H9 (cell line): ENCODE results near the gene STK11. TPM values are rescaled to one million over a fixed set of nuclear protein-coding genes. Genes with fewer than 3 reads are reported as not detected.

Experiments used
- DNase-seq: peaks from one replicate; pipeline ENCODE4 v3.0.0-alpha.2; 2017
- H2AFZ ChIP-seq: one replicate; pipeline ENCODE4 v1.6.1; 2013; ENCODE audit warnings: mild to moderate bottlenecking, low read length, control low read depth, moderate library complexity
- H2AK5ac ChIP-seq: 2 replicates; pipeline ENCODE4 v1.6.1; 2013; ENCODE audit warnings: low read length, control low read depth, mixed read lengths; ENCODE audit not compliant: insufficient read length
- H2BK120ac ChIP-seq: one replicate; pipeline ENCODE4 v1.6.1; 2013; ENCODE audit warnings: low read depth, mild to moderate bottlenecking, low read length, control low read depth, inconsistent platforms; ENCODE audit not compliant: poor library complexity, severe bottlenecking
- H2BK12ac ChIP-seq: 2 replicates; pipeline ENCODE4 v1.6.1; 2013; ENCODE audit warnings: low read length, control low read depth, mixed read lengths, low read depth; ENCODE audit not compliant: insufficient read length
- H2BK15ac ChIP-seq: 2 replicates; pipeline ENCODE4 v1.6.1; 2013; ENCODE audit warnings: low read depth, low read length, control low read depth
- H2BK20ac ChIP-seq: one replicate; pipeline ENCODE4 v1.6.1; 2013; ENCODE audit warnings: low read depth, mild to moderate bottlenecking, low read length, control low read depth, inconsistent platforms; ENCODE audit not compliant: poor library complexity, severe bottlenecking
- H2BK5ac ChIP-seq: 2 replicates; pipeline ENCODE4 v1.6.1; 2013; ENCODE audit warnings: low read length, control low read depth, mixed read lengths; ENCODE audit not compliant: insufficient read length
- H3K14ac ChIP-seq: 2 replicates; pipeline ENCODE4 v1.6.1; 2013; ENCODE audit warnings: low read length, control low read depth; ENCODE audit not compliant: insufficient read depth
- H3K18ac ChIP-seq: 2 replicates; pipeline ENCODE4 v1.6.1; 2013; ENCODE audit warnings: low read depth, mild to moderate bottlenecking, mixed read lengths, low read length, control low read depth; ENCODE audit not compliant: insufficient read length
- H3K23ac ChIP-seq: 2 replicates; pipeline ENCODE4 v1.6.1; 2013; ENCODE audit warnings: low read length, control low read depth, mixed read lengths, low read depth; ENCODE audit not compliant: insufficient read length
- H3K23me2 ChIP-seq: 2 replicates; pipeline ENCODE4 v1.6.1; 2013; ENCODE audit warnings: low read depth, mild to moderate bottlenecking, mixed read lengths, low read length, control low read depth; ENCODE audit not compliant: insufficient read length, poor library complexity, severe bottlenecking
- H3K27ac ChIP-seq: 2 replicates; pipeline ENCODE4 v1.5.1; 2013; ENCODE audit warnings: low read length, control low read depth, mixed read lengths, low read depth; ENCODE audit not compliant: insufficient read length
- H3K27me3 ChIP-seq: 2 replicates; pipeline ENCODE4 v1.6.1; 2013; ENCODE audit warnings: low read length, control low read depth, inconsistent platforms; ENCODE audit not compliant: insufficient read depth
- H3K4ac ChIP-seq: 2 replicates; pipeline ENCODE4 v1.6.1; 2013; ENCODE audit warnings: low read depth, mild to moderate bottlenecking, control low read depth, inconsistent platforms, low read length, moderate library complexity
- H3K4me1 ChIP-seq: 2 replicates; pipeline ENCODE4 v1.6.1; 2013; ENCODE audit warnings: low read length, control low read depth, inconsistent platforms; ENCODE audit not compliant: insufficient read depth
- H3K4me2 ChIP-seq: 2 replicates; pipeline ENCODE4 v1.6.1; 2013; ENCODE audit warnings: low read length, control low read depth, mixed read lengths; ENCODE audit not compliant: insufficient read length, insufficient read depth
- H3K56ac ChIP-seq: 2 replicates; pipeline ENCODE4 v1.6.1; 2013; ENCODE audit warnings: low read depth, mild to moderate bottlenecking, mixed read lengths, low read length, control low read depth; ENCODE audit not compliant: insufficient read length
- H3K79me1 ChIP-seq: 2 replicates; pipeline ENCODE4 v1.6.1; 2013; ENCODE audit warnings: low read depth, mild to moderate bottlenecking, moderate library complexity, low read length, control low read depth, inconsistent platforms; ENCODE audit not compliant: insufficient read depth, poor library complexity, severe bottlenecking
- H3K79me2 ChIP-seq: 2 replicates; pipeline ENCODE4 v1.6.1; 2013; ENCODE audit warnings: low read length, control low read depth, inconsistent platforms; ENCODE audit not compliant: insufficient read depth
- H3K9ac ChIP-seq: 2 replicates; pipeline ENCODE4 v1.6.1; 2013; ENCODE audit warnings: low read length, control low read depth, mixed read lengths; ENCODE audit not compliant: insufficient read length; ENCODE audit errors: extremely low read depth
- H3K9me3 ChIP-seq: one replicate; pipeline ENCODE4 v1.6.1; 2013; ENCODE audit warnings: low read depth, low read length, inconsistent platforms; ENCODE audit not compliant: control insufficient read depth
- H3T11ph ChIP-seq: one replicate; pipeline ENCODE4 v1.6.1; 2013; ENCODE audit warnings: mild to moderate bottlenecking, low read length, control low read depth, inconsistent platforms
- H4K20me1 ChIP-seq: one replicate; pipeline ENCODE4 v1.6.1; 2013; ENCODE audit not compliant: control insufficient read depth, insufficient read length, insufficient read depth
- H4K5ac ChIP-seq: 2 replicates; pipeline ENCODE4 v1.6.1; 2013; ENCODE audit warnings: low read depth, mild to moderate bottlenecking, mixed read lengths, low read length, control low read depth; ENCODE audit not compliant: insufficient read length
- H4K8ac ChIP-seq: replicated peaks from 2 replicates; pipeline ENCODE4 v1.6.1; 2013; ENCODE audit warnings: low read length, control low read depth, mixed read lengths, low read depth; ENCODE audit not compliant: insufficient read length
- H4K91ac ChIP-seq: 2 replicates; pipeline ENCODE4 v1.6.1; 2013; ENCODE audit warnings: low read depth, mild to moderate bottlenecking, moderate library complexity, mixed read lengths, low read length, control low read depth; ENCODE audit not compliant: insufficient read length
- H3K27ac Mint-ChIP-seq, 3 experiments: 2 replicates in 2 of 3; 3 replicates in 1 of 3; pipeline ENCODE4 v1.8.0; 2020 to 2021; ENCODE audit warnings: mixed read lengths in 3 of 3, mild to moderate bottlenecking in 1 of 3, moderate library complexity in 1 of 3
- H3K27me3 Mint-ChIP-seq: 2 replicates; pipeline ENCODE4 v1.8.0; 2021; ENCODE audit warnings: low read depth, mild to moderate bottlenecking, moderate library complexity, mixed read lengths
- H3K36me3 Mint-ChIP-seq, 3 experiments: 2 replicates in 2 of 3; 3 replicates in 1 of 3; pipeline ENCODE4 v1.8.0; 2020 to 2021; ENCODE audit warnings: low read depth in 3 of 3, mixed read lengths in 3 of 3; ENCODE audit not compliant: insufficient read depth in 1 of 3
- H3K4me1 Mint-ChIP-seq, 2 experiments: 2 replicates each; pipeline ENCODE4 v1.8.0; 2020; ENCODE audit warnings: mixed read lengths in 2 of 2
- H3K4me3 Mint-ChIP-seq, 2 experiments: 2 replicates in 1 of 2; 3 replicates in 1 of 2; pipeline ENCODE4 v1.8.0; 2020 to 2021; ENCODE audit warnings: mild to moderate bottlenecking in 2 of 2, mixed read lengths in 2 of 2, moderate library complexity in 1 of 2
- H3K9me3 Mint-ChIP-seq, 2 experiments: 2 replicates in 1 of 2; 3 replicates in 1 of 2; pipeline ENCODE4 v1.8.0; 2020; ENCODE audit warnings: mild to moderate bottlenecking in 2 of 2, mixed read lengths in 2 of 2, moderate library complexity in 1 of 2
- CTCF ChIP-seq: fragments of 200-600 bp; sonication (generic); conservative IDR thresholded peaks from 3 replicates; pipeline ENCODE4 v1.8.0; 2021; ENCODE audit warnings: antibody characterized with exemption, mild to moderate bottlenecking
- WGBS: extraction: QIAGEN DNeasy Blood & Tissue Kit; methylation state at CpG from one replicate; pipeline ENCODE4 v1.1.7; 2013; ENCODE audit warnings: missing lambda C conversion rate, low lambda C conversion rate, mixed read lengths; ENCODE audit not compliant: insufficient read length; ENCODE audit errors: extremely low coverage; 5-methylcytosine and 5-hydroxymethylcytosine counted together
- total RNA-seq: library from RNA; stranded (reverse); gene quantifications from 2 replicates; pipeline ENCODE4 v1.2.1, GENCODE V29; 2021

STK11 gene
- total RNA-seq, 1 experiment from 2014 or later: 74.3 TPM

DNA sequence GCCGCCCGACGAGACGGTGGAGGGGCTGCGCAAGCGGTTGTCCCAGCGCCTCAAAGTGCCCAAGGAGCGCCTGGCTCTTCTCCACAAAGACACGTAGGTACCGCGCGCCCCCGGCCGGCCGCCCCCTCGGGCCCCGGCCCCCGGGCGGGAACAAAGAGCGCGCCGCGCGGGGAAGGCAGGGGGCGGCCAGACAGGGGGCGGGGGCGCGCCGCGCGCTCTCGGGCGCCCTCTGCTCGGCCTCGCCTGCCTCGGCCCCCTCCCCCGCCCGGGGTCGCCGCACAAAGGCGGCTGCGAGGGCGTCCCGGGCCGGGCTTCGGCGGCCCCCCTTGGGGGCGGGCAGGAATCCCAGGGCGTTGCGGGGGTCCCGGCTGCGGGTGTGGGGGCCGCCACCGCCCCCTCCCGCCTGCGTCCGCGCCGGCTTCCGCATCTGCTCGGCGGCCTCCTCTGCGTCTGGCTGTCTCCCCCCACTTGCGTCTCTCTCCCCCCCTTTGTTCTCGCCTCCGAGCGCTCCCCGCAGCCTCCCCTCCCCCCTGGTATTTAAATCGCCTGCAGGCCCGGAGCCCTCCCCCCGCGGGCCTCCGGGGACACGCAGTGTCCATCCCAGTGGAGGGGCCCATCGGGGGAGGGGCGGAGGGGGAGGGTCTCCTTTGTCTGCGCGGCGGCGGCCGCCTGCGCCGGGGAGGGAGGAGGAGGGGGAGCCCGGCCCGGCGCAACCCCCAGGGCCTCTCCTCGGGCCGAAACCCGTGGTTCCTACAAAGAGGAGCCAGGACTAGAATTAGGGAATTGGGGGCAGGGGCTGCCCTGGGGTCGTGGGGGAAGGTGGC lies 45.1 kb downstream of the STK11 start:
- Mint-ChIP-seq H3K27me3 (no peaks in the 10 kb centered on the region), H3K36me3 (peaks cover 16 to 38% (median 29%) of the 10 kb centered on the region in 3 experiments; a peak in 6 of 7 replicates), H3K9me3 (no peaks in the 10 kb centered on the region; a peak in 1 of 5 replicates), H3K4me3 (peak overlapping the region; percentile 84 to 90), H3K4me1 (peaks cover 0 to 20% of the 10 kb centered on the region in 2 experiments; a peak in 1 of 4 replicates), H3K27ac (peak overlapping the region; percentile 84 to 94 (median 92); a peak in 3 of 7 replicates)
- no peak overlapping the region for H4K5ac ChIP-seq
- DNase-seq: no peak
- no peak overlapping the region for H2AK5ac ChIP-seq
- H3K18ac ChIP-seq: no peak overlapping the region
- H3K23ac ChIP-seq: no peak overlapping the region
- H3K79me2 ChIP-seq: peaks cover 11% of the 10 kb centered on the region; the same call in 1 of the 2 replicates
- no peak overlapping the region for H2BK120ac ChIP-seq
- no peaks in the 10 kb centered on the region for H3K27me3 ChIP-seq
- H4K91ac ChIP-seq: no peak overlapping the region
- H2BK12ac ChIP-seq: no peak overlapping the region
- H3K56ac ChIP-seq: no peak overlapping the region
- no peak overlapping the region for H3K27ac ChIP-seq
- H4K20me1 ChIP-seq: no peaks in the 10 kb centered on the region
- TF ChIP-seq CTCF: no peak; the same call in 2 of the 3 replicates
- no peaks in the 10 kb centered on the region; the same call in 1 of the 2 replicates for H3K4me1 ChIP-seq
- H3K9me3 ChIP-seq: no peaks in the 10 kb centered on the region
- H3K4me2 ChIP-seq: peak overlapping the region; percentile 70
- peak overlapping the region; percentile 89 for H3K14ac ChIP-seq
- H2BK5ac ChIP-seq: no peak overlapping the region
- no peaks in the 10 kb centered on the region for H3K79me1 ChIP-seq
- no peak overlapping the region for H4K8ac ChIP-seq
- H3K4ac ChIP-seq: no peak overlapping the region
- H2BK20ac ChIP-seq: no peak overlapping the region
- peak overlapping the region; percentile 73 for H3K9ac ChIP-seq
- H3T11ph ChIP-seq: no peak overlapping the region
- no CpG with 5 or more reads among the region's 90 CpGs for WGBS
- H2BK15ac ChIP-seq: no peak overlapping the region
- no peak overlapping the region for H2AFZ ChIP-seq
- H3K23me2 ChIP-seq: peaks cover 12% of the 10 kb centered on the region
